Neutrophil (primary cell): ENCODE measurements around the gene ARSB.

Experiments used
- H3K27ac ChIP-seq: fragments of 200-600 bp; sonication (generic); 2 replicates; pipeline ENCODE4 v1.5.1; 2016; ENCODE audit warnings: mild to moderate bottlenecking, moderate library complexity
- H3K27me3 ChIP-seq: fragments of 200-600 bp; sonication (generic); 2 replicates; pipeline ENCODE4 v1.6.0; 2016; ENCODE audit warnings: mild to moderate bottlenecking
- H3K36me3 ChIP-seq: fragments of 200-600 bp; sonication (generic); 2 replicates; pipeline ENCODE4 v1.5.1; 2017
- H3K4me1 ChIP-seq, 2 experiments: fragments of 200-600 bp in 1 of 2; sonication (generic) in 1 of 2; 1 replicate in 1 of 2; 2 replicates in 1 of 2; pipeline versions ENCODE4 v1.5.1 to v1.6.1; 2013 to 2016; ENCODE audit warnings: low read depth in 1 of 2, low read length in 1 of 2, mild to moderate bottlenecking in 1 of 2, moderate library complexity in 1 of 2; ENCODE audit not compliant: control insufficient read depth in 1 of 2, insufficient read depth in 1 of 2
- H3K4me3 ChIP-seq, 2 experiments: fragments of 200-600 bp in 1 of 2; sonication (generic) in 1 of 2; 1 replicate in 1 of 2; 2 replicates in 1 of 2; pipeline ENCODE4 v1.5.1; 2013 to 2016; ENCODE audit warnings: low read depth in 1 of 2, low read length in 1 of 2, mild to moderate bottlenecking in 1 of 2, moderate library complexity in 1 of 2
- H3K9me3 ChIP-seq: fragments of 200-600 bp; sonication (generic); 2 replicates; pipeline ENCODE4 v1.5.1; 2016
- CTCF ChIP-seq: fragments of 200-600 bp; sonication (generic); IDR thresholded peaks from 2 replicates; pipeline ENCODE4 v1.5.1; 2016; ENCODE audit warnings: antibody characterized with exemption

The ARSB gene

GRCh38 chr5:78975035-78975434, 10.1 kb downstream of the ARSB start:
- Histone ChIP-seq H3K9me3 (no peaks in the 10 kb centered on the region), H3K27me3 (no peaks in the 10 kb centered on the region), H3K4me3 (no peak overlapping the region), H3K27ac (no peak overlapping the region), H3K36me3 (no peaks in the 10 kb centered on the region), H3K4me1 (peaks cover 13 to 31% of the 10 kb centered on the region in 2 experiments)
- TF ChIP-seq CTCF = no peak

- Histone ChIP-seq H3K36me3 (no peaks in the 10 kb centered on the region), H3K9me3 (no peaks in the 10 kb centered on the region), H3K4me1 (peaks cover 9 to 26% of the 10 kb centered on the region in 2 experiments), H3K27ac (no peak overlapping the region), H3K27me3 (no peaks in the 10 kb centered on the region), H3K4me3 (no peak overlapping the region)
- TF ChIP-seq CTCF = no peak
These were observed 10.5 kb downstream of the ARSB start for GRCh38 chr5:78974601-78975000.

- H3K9me3 ChIP-seq = no peaks in the 10 kb centered on the region
- no peak for TF ChIP-seq CTCF
- H3K4me3 ChIP-seq = no peak overlapping the region
- H3K36me3 ChIP-seq = peaks cover under 1% of the 10 kb centered on the region
- H3K4me1 ChIP-seq = peaks cover 6 to 20% of the 10 kb centered on the region in 2 experiments
- no peaks in the 10 kb centered on the region for H3K27me3 ChIP-seq
- H3K27ac ChIP-seq = no peak overlapping the region
These were observed 11.1 kb downstream of the ARSB start for GRCh38 chr5:78974011-78974410.

GRCh38 chr5:78972654-78973428, 12.3 kb downstream of the ARSB start:
- Histone ChIP-seq H3K27ac (no peak overlapping the region), H3K4me1 (peaks cover 6 to 20% of the 10 kb centered on the region in 2 experiments), H3K27me3 (no peaks in the 10 kb centered on the region), H3K4me3 (no peak overlapping the region), H3K9me3 (no peaks in the 10 kb centered on the region), H3K36me3 (peaks cover 9% of the 10 kb centered on the region)
- TF ChIP-seq CTCF = no peak

- no peak overlapping the region for H3K4me3 ChIP-seq
- H3K27me3 ChIP-seq = no peaks in the 10 kb centered on the region
- no peaks in the 10 kb centered on the region for H3K9me3 ChIP-seq
- H3K36me3 ChIP-seq = peaks cover 13% of the 10 kb centered on the region
- H3K4me1 ChIP-seq = peaks cover 5 to 13% of the 10 kb centered on the region in 2 experiments
- no peak for TF ChIP-seq CTCF
- H3K27ac ChIP-seq = no peak overlapping the region
These were observed 13.1 kb downstream of the ARSB start for GRCh38 chr5:78971998-78972397.
